Spleen (tissue), 11 donors: ENCODE measurements around the gene EFCAB11. TPM values are rescaled to one million over a fixed set of nuclear protein-coding genes. Genes with fewer than 3 reads are reported as not detected.

Experiments
- DNase-seq: peaks from one replicate; pipeline ENCODE4 v3.0.0-alpha.2; 2020
- H3K27ac ChIP-seq, 8 donors: fragments of 200-600 bp; sonication (generic) in 7 of 8; 1 replicate in 4 of 8; 2 replicates in 4 of 8; pipeline versions ENCODE4 v1.5.0 to v1.8.0; 2016 to 2021; ENCODE audit warnings: inconsistent platforms in 4 of 8, mild to moderate bottlenecking in 4 of 8, moderate library complexity in 1 of 8
- H3K27me3 ChIP-seq, 7 donors: fragments of 200-600 bp; sonication (generic) in 6 of 7; replicated peaks in 1 of 7; 1 replicate in 4 of 7; 2 replicates in 3 of 7; pipeline versions ENCODE4 v1.5.0 to v1.8.0; 2016 to 2021; ENCODE audit warnings: inconsistent platforms in 3 of 7, mild to moderate bottlenecking in 1 of 7
- H3K36me3 ChIP-seq, 6 donors: fragments of 200-600 bp; sonication (generic) in 5 of 6; 1 replicate in 4 of 6; 2 replicates in 2 of 6; pipeline versions ENCODE4 v1.5.0 to v1.8.0; 2016 to 2021; ENCODE audit warnings: inconsistent platforms in 2 of 6
- H3K4me1 ChIP-seq, 6 donors: fragments of 200-600 bp; sonication (generic) in 5 of 6; 1 replicate in 3 of 6; 2 replicates in 3 of 6; pipeline versions ENCODE4 v1.5.0 to v1.8.0; 2016 to 2021; ENCODE audit warnings: inconsistent platforms in 3 of 6
- H3K4me3 ChIP-seq, 8 donors: fragments of 200-600 bp; sonication (generic) in 7 of 8; 1 replicate in 4 of 8; 2 replicates in 4 of 8; pipeline versions ENCODE4 v1.5.0 to v1.8.0; 2016 to 2021; ENCODE audit warnings: inconsistent platforms in 4 of 8, mild to moderate bottlenecking in 4 of 8, moderate library complexity in 2 of 8
- H3K9me3 ChIP-seq, 8 donors: fragments of 200-600 bp; sonication (generic) in 7 of 8; 1 replicate in 4 of 8; 2 replicates in 4 of 8; pipeline versions ENCODE4 v1.5.0 to v1.8.0; 2016 to 2021; ENCODE audit warnings: inconsistent platforms in 4 of 8
- CTCF ChIP-seq, 11 experiments: fragments of 200-600 bp in 7 of 11; fragments of 450-650 bp in 4 of 11; sonication (generic) in 4 of 11; IDR thresholded peaks in 8 of 11; conservative IDR thresholded peaks in 3 of 11; 1 replicate in 7 of 11; 2 replicates in 4 of 11; pipeline versions ENCODE4 v1.4.0 to v1.8.0; 2016 to 2021; ENCODE audit warnings: antibody characterized with exemption in 11 of 11, inconsistent platforms in 4 of 11, mild to moderate bottlenecking in 1 of 11
- POLR2A ChIP-seq, 3 donors: fragments of 450-650 bp; IDR thresholded peaks; one replicate each; pipeline ENCODE4 v1.5.1; 2017; ENCODE audit warnings: antibody characterized with exemption in 3 of 3, mild to moderate bottlenecking in 1 of 3
- POLR2AphosphoS5 ChIP-seq, 3 donors: sonication (generic); formaldehyde crosslinking; IDR thresholded peaks; one replicate each; pipeline ENCODE4 v1.5.1; 2017; ENCODE audit warnings: antibody characterized with exemption in 3 of 3
- WGBS, 5 donors: extraction: QIAGEN DNeasy Blood & Tissue Kit in 3 of 5; methylation state at CpG; one replicate each; pipeline versions ENCODE4 v1.1.5 to v1.1.7; 2013 to 2018; 5-methylcytosine and 5-hydroxymethylcytosine counted together
- intact Hi-C: fragments of 100-400 bp; cut with DNase I; formaldehyde crosslinking; loops from one replicate; pipeline ENCODE4 v1.15.0; 2023; ENCODE audit warnings: low total_unique reads
- polyA plus RNA-seq, 3 donors: library from polyadenylated mRNA; stranded (reverse); fragments of 200-250 nt; gene quantifications; one replicate each; pipeline ENCODE4 v1.2.1, GENCODE V29; 2013
- total RNA-seq, 7 donors: library from RNA; depleted of rRNA in 3 of 7; stranded (reverse); fragments of >200 nt in 3 of 7; fragmentation: NEBNext Ultra II Directional in 4 of 7; extraction: Animal tissue kit (Norgen Biotek cat#: 25700) in 4 of 7; gene quantifications; one replicate each; pipeline versions ENCODE4 v1.1.0 to v1.2.1, GENCODE V29; 2016 to 2021
- donor health status: healthy with polysubstance abuse.
- donor health status: DM: no; HTN: no; CAD: no; lungs with moderate emphysema.
- donor health status: DM: no; HTN: no; CAD: no.
- donor health status: Bipolar disorder and iron deficiency.
- donor health status: healthy.
- donor health status: DM: no; HTN: no; CAD: no.
- donor health status: DM: yes; HTN: yes; CAD: no.

EFCAB11 gene
- total and polyA plus RNA-seq, 10 donors, result 2.5 to 13.7 (median 7.4) TPM

DNA sequence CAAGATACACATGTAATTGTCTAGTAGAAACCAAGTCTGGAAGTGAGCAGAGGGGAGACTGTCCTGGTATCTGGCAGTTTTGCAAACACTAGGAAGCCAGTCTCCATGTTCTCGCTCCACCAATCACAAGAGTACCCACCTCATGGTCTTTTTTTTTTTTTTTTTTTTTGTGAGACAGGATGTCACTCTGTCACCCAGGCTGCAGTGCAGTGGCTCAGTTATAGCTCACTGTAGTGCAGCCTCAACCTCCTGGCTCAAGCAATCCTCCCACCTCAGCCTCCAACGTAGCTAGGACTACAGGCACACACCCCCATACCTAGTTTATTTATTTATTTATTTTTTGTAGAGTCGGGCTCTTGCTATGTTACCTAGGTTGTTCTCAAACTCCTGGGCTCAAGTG lies 189.2 kb downstream of the EFCAB11 start:
- WGBS, 5 donors, result 29 to 99% (median 95%) methylated on average over 3 of the region's 3 CpGs
- no peaks in the 10 kb centered on the region for H3K9me3 ChIP-seq
- intact Hi-C loops, result loop anchor here (10.0 kb wide), 1 partner anchor 591 kb away; no protein-coding TSS in a partner anchor
- no peak overlapping the region for H3K27ac ChIP-seq
- H3K4me1 ChIP-seq, result peaks cover 0 to 27% (median 13%) of the 10 kb centered on the region in 6 donors
- TF ChIP-seq POLR2A (IDR thresholded peaks at IDR 0.05) (no peak), POLR2AphosphoS5 (IDR thresholded peaks at IDR 0.05) (no peak), CTCF (IDR thresholded peaks at IDR 0.05 in 8 of 11, conservative IDR thresholded peaks at IDR 0.05 in 3 of 11) (no peak)
- no peaks in the 10 kb centered on the region for H3K27me3 ChIP-seq
- no peak overlapping the region for H3K4me3 ChIP-seq
- no peaks in the 10 kb centered on the region for H3K36me3 ChIP-seq
- no peak for DNase-seq

- no peak overlapping the region for H3K4me3 ChIP-seq
- intact Hi-C loops, result loop anchor here (10.0 kb wide), 1 partner anchor 585 kb away; no protein-coding TSS in a partner anchor
- WGBS, 5 donors, result 74 to 85% (median 82%) methylated on average over 7 of the region's 7 CpGs
- DNase-seq, result no peak
- no peaks in the 10 kb centered on the region for H3K36me3 ChIP-seq
- TF ChIP-seq CTCF (IDR thresholded peaks at IDR 0.05 in 8 of 11, conservative IDR thresholded peaks at IDR 0.05 in 3 of 11), result no peak
- no peak for TF ChIP-seq POLR2AphosphoS5 (IDR thresholded peaks at IDR 0.05)
- no peak for TF ChIP-seq POLR2A (IDR thresholded peaks at IDR 0.05)
- H3K9me3 ChIP-seq, result peaks cover 0 to 11% (median 0%) of the 10 kb centered on the region in 8 donors
- no peak overlapping the region for H3K27ac ChIP-seq
- no peaks in the 10 kb centered on the region for H3K27me3 ChIP-seq
- H3K4me1 ChIP-seq, result peaks cover 0 to 7% (median 0%) of the 10 kb centered on the region in 6 donors
Observed at GRCh38 chr14:89760086-89760485, 194.4 kb downstream of the EFCAB11 start.

GRCh38 chr14:89757313-89757939 lies 197.1 kb downstream of the EFCAB11 start:
- WGBS, 5 donors, result 66 to 81% (median 70%) methylated on average over 5 of the region's 5 CpGs
- Histone ChIP-seq H3K9me3 (peaks cover 0 to 11% (median 0%) of the 10 kb centered on the region in 8 donors), H3K4me3 (no peak overlapping the region), H3K27me3 (no peaks in the 10 kb centered on the region), H3K36me3 (no peaks in the 10 kb centered on the region), H3K27ac (no peak overlapping the region), H3K4me1 (peaks cover 0 to 7% (median 0%) of the 10 kb centered on the region in 6 donors)
- intact Hi-C loops, result no loop called here
- no peak for DNase-seq
- TF ChIP-seq POLR2AphosphoS5 (IDR thresholded peaks at IDR 0.05) (no peak), CTCF (IDR thresholded peaks at IDR 0.05 in 8 of 11, conservative IDR thresholded peaks at IDR 0.05 in 3 of 11) (no peak)

- TF ChIP-seq CTCF (IDR thresholded peaks at IDR 0.05 in 8 of 11, conservative IDR thresholded peaks at IDR 0.05 in 3 of 11), result no peak
- no peak for TF ChIP-seq POLR2A (IDR thresholded peaks at IDR 0.05)
- TF ChIP-seq POLR2AphosphoS5 (IDR thresholded peaks at IDR 0.05), result no peak
- H3K4me1 ChIP-seq, result no peaks in the 10 kb centered on the region
- H3K36me3 ChIP-seq, result no peaks in the 10 kb centered on the region
- intact Hi-C loops, result no loop called here
- DNase-seq, result no peak
- H3K4me3 ChIP-seq, result no peak overlapping the region
- H3K27ac ChIP-seq, result no peak overlapping the region
- peaks cover 0 to 11% (median 0%) of the 10 kb centered on the region in 8 donors for H3K9me3 ChIP-seq
- H3K27me3 ChIP-seq, result no peaks in the 10 kb centered on the region
- 71 to 90% (median 87%) methylated on average over 4 of the region's 4 CpGs for WGBS, 5 donors
Observed at GRCh38 chr14:89755816-89756215, 198.7 kb downstream of the EFCAB11 start.
